ENCODE results near the gene SDC1.

Gene SDC1

GRCh38 chr2:20226152-20226545, 1.2 kb upstream of the SDC1 start:
- Histone ChIP-seq H3K9ac (ENCODE audit: low read depth, low read length) (peak overlapping the region; percentile 62; the same call in 1 of the 2 replicates), H3K4me1 (ENCODE audit: insufficient read depth, low read length) (peaks cover 17% of the 10 kb centered on the region), H3K27ac (ENCODE audit: low read length) (no peak overlapping the region), H3K4me3 (ENCODE audit: low read length) (peak overlapping the region; percentile 93; the same call in 1 of the 2 replicates), H3K27me3 (ENCODE audit: insufficient read depth, low read length) (peaks cover 9% of the 10 kb centered on the region; the same call in 1 of the 2 replicates), H3K36me3 (ENCODE audit: insufficient read depth, low read depth, low read length) (peaks cover 11% of the 10 kb centered on the region), H3K9me3 (ENCODE audit: insufficient read depth, low read depth, low read length) (no peaks in the 10 kb centered on the region)

GRCh38 chr2:20225294-20226151, 593 bp upstream of the SDC1 start:
- Histone ChIP-seq H3K27me3 (ENCODE audit: insufficient read depth, low read length) (peaks cover 9% of the 10 kb centered on the region; the same call in 1 of the 2 replicates), H3K27ac (ENCODE audit: low read length) (no peak overlapping the region), H3K4me3 (ENCODE audit: low read length) (peak overlapping the region; percentile 93; the same call in 1 of the 2 replicates), H3K4me1 (ENCODE audit: insufficient read depth, low read length) (peaks cover 17% of the 10 kb centered on the region), H3K9ac (ENCODE audit: low read depth, low read length) (peak overlapping the region; percentile 62; the same call in 1 of the 2 replicates), H3K36me3 (ENCODE audit: insufficient read depth, low read depth, low read length) (peaks cover 17% of the 10 kb centered on the region), H3K9me3 (ENCODE audit: insufficient read depth, low read depth, low read length) (no peaks in the 10 kb centered on the region)

- peaks cover 17% of the 10 kb centered on the region for H3K4me1 ChIP-seq (ENCODE audit: insufficient read depth, low read length)
- H3K4me3 ChIP-seq (ENCODE audit: low read length): peak overlapping the region; percentile 93
- H3K9me3 ChIP-seq (ENCODE audit: insufficient read depth, low read depth, low read length): no peaks in the 10 kb centered on the region
- H3K36me3 ChIP-seq (ENCODE audit: insufficient read depth, low read depth, low read length): peaks cover 24% of the 10 kb centered on the region
- H3K27me3 ChIP-seq (ENCODE audit: insufficient read depth, low read length): peaks cover 9% of the 10 kb centered on the region; the same call in 1 of the 2 replicates
- H3K27ac ChIP-seq (ENCODE audit: low read length): no peak overlapping the region
- H3K9ac ChIP-seq (ENCODE audit: low read depth, low read length): peak overlapping the region; percentile 94
Measured at GRCh38 chr2:20224164-20224715, 690 bp downstream of the SDC1 start.

- Histone ChIP-seq H3K27me3 (ENCODE audit: insufficient read depth, low read length) (peaks cover 9% of the 10 kb centered on the region; the same call in 1 of the 2 replicates), H3K4me1 (ENCODE audit: insufficient read depth, low read length) (peaks cover 17% of the 10 kb centered on the region), H3K4me3 (ENCODE audit: low read length) (peak overlapping the region; percentile 93), H3K27ac (ENCODE audit: low read length) (no peak overlapping the region), H3K9ac (ENCODE audit: low read depth, low read length) (peak overlapping the region; percentile 94), H3K36me3 (ENCODE audit: insufficient read depth, low read depth, low read length) (peaks cover 28% of the 10 kb centered on the region), H3K9me3 (ENCODE audit: insufficient read depth, low read depth, low read length) (no peaks in the 10 kb centered on the region)
Measured at GRCh38 chr2:20223407-20224163, 1.3 kb downstream of the SDC1 start.

- peak overlapping the region; percentile 94; the same call in 1 of the 2 replicates for H3K9ac ChIP-seq (ENCODE audit: low read depth, low read length)
- H3K27ac ChIP-seq (ENCODE audit: low read length): no peak overlapping the region
- H3K4me1 ChIP-seq (ENCODE audit: insufficient read depth, low read length): peaks cover 17% of the 10 kb centered on the region
- H3K36me3 ChIP-seq (ENCODE audit: insufficient read depth, low read depth, low read length): peaks cover 29% of the 10 kb centered on the region
- no peaks in the 10 kb centered on the region for H3K9me3 ChIP-seq (ENCODE audit: insufficient read depth, low read depth, low read length)
- peak overlapping the region; percentile 93 for H3K4me3 ChIP-seq (ENCODE audit: low read length)
- peaks cover 9% of the 10 kb centered on the region; the same call in 1 of the 2 replicates for H3K27me3 ChIP-seq (ENCODE audit: insufficient read depth, low read length)
Measured at GRCh38 chr2:20222769-20223406, 2.0 kb downstream of the SDC1 start.

GRCh38 chr2:20222014-20222768, 2.7 kb downstream of the SDC1 start:
- Histone ChIP-seq H3K9me3 (ENCODE audit: insufficient read depth, low read depth, low read length) (no peaks in the 10 kb centered on the region), H3K27me3 (ENCODE audit: insufficient read depth, low read length) (peaks cover 9% of the 10 kb centered on the region; the same call in 1 of the 2 replicates), H3K4me1 (ENCODE audit: insufficient read depth, low read length) (peaks cover 17% of the 10 kb centered on the region), H3K36me3 (ENCODE audit: insufficient read depth, low read depth, low read length) (peaks cover 30% of the 10 kb centered on the region), H3K27ac (ENCODE audit: low read length) (no peak overlapping the region), H3K4me3 (ENCODE audit: low read length) (peak overlapping the region; percentile 93; the same call in 1 of the 2 replicates), H3K9ac (ENCODE audit: low read depth, low read length) (peak overlapping the region; percentile 94; the same call in 1 of the 2 replicates)

- H3K27ac ChIP-seq (ENCODE audit: low read length): no peak overlapping the region
- peaks cover 17% of the 10 kb centered on the region for H3K4me1 ChIP-seq (ENCODE audit: insufficient read depth, low read length)
- H3K9ac ChIP-seq (ENCODE audit: low read depth, low read length): peak overlapping the region; percentile 39; the same call in 1 of the 2 replicates
- no peak overlapping the region for H3K4me3 ChIP-seq (ENCODE audit: low read length)
- H3K27me3 ChIP-seq (ENCODE audit: insufficient read depth, low read length): peaks cover 8% of the 10 kb centered on the region; the same call in 1 of the 2 replicates
- H3K36me3 ChIP-seq (ENCODE audit: insufficient read depth, low read depth, low read length): peaks cover 36% of the 10 kb centered on the region
- H3K9me3 ChIP-seq (ENCODE audit: insufficient read depth, low read depth, low read length): no peaks in the 10 kb centered on the region
Measured at GRCh38 chr2:20221555-20221973, 3.4 kb downstream of the SDC1 start.

GRCh38 chr2:20220806-20221554, 4.0 kb downstream of the SDC1 start:
- Histone ChIP-seq H3K27ac (ENCODE audit: low read length) (no peak overlapping the region), H3K9ac (ENCODE audit: low read depth, low read length) (peak overlapping the region; percentile 39; the same call in 1 of the 2 replicates), H3K36me3 (ENCODE audit: insufficient read depth, low read depth, low read length) (peaks cover 37% of the 10 kb centered on the region), H3K4me1 (ENCODE audit: insufficient read depth, low read length) (peaks cover 17% of the 10 kb centered on the region), H3K9me3 (ENCODE audit: insufficient read depth, low read depth, low read length) (no peaks in the 10 kb centered on the region), H3K4me3 (ENCODE audit: low read length) (no peak overlapping the region), H3K27me3 (ENCODE audit: insufficient read depth, low read length) (peaks cover 2% of the 10 kb centered on the region; the same call in 1 of the 2 replicates)

GRCh38 chr2:20219763-20220380, 5.1 kb downstream of the SDC1 start:
- Histone ChIP-seq H3K4me1 (ENCODE audit: insufficient read depth, low read length) (peaks cover 19% of the 10 kb centered on the region), H3K4me3 (ENCODE audit: low read length) (no peak overlapping the region), H3K27me3 (ENCODE audit: insufficient read depth, low read length) (no peaks in the 10 kb centered on the region), H3K9ac (ENCODE audit: low read depth, low read length) (no peak overlapping the region), H3K36me3 (ENCODE audit: insufficient read depth, low read depth, low read length) (peaks cover 43% of the 10 kb centered on the region), H3K9me3 (ENCODE audit: insufficient read depth, low read depth, low read length) (no peaks in the 10 kb centered on the region), H3K27ac (ENCODE audit: low read length) (no peak overlapping the region)
